NCI-H128 (cell line): ENCODE results near the gene AADACL3.

Source experiments
- DNase-seq: peaks from one replicate; lab custom pipeline; 2025; ENCODE audit not compliant: unreplicated experiment; lab: John Stamatoyannopoulos, UW

Gene AADACL3

GRCh38 chr1:12764016-12764415 is 48.1 kb downstream of the AADACL3 start:
- no peak for DNase-seq

- no peak for DNase-seq
These were observed 53.1 kb downstream of the AADACL3 start for GRCh38 chr1:12769031-12769430.

- DNase-seq = no peak
These were observed 54.1 kb downstream of the AADACL3 start for GRCh38 chr1:12769976-12770505.

GRCh38 chr1:12770620-12771019 is 54.7 kb downstream of the AADACL3 start:
- no peak for DNase-seq

GRCh38 chr1:12771186-12771585 is 55.3 kb downstream of the AADACL3 start:
- DNase-seq = no peak

- DNase-seq = no peak
These were observed 56.6 kb downstream of the AADACL3 start for GRCh38 chr1:12772520-12772919.

GRCh38 chr1:12773438-12773837 is 57.5 kb downstream of the AADACL3 start, which contains the start of gene PRAMEF12:
Gene PRAMEF12 (plus strand): TSS chr1:12773738. CDS start chr1:12774868, 1,130 bp downstream.
- DNase-seq = no peak

- no peak for DNase-seq
These were observed 59.0 kb downstream of the AADACL3 start for GRCh38 chr1:12774801-12775345.

- DNase-seq = no peak
These were observed 59.5 kb downstream of the AADACL3 start for GRCh38 chr1:12775443-12775842.

- DNase-seq = no peak
These were observed 61.1 kb downstream of the AADACL3 start for GRCh38 chr1:12776801-12777557.
